ENCODE measurements around the gene ANKFN1.
A peak's percentile ranks its signal among the peaks of the same experiment; 100 is the strongest.

Gene ANKFN1

GRCh38 chr17:56489980-56490379, 336.7 kb downstream of the ANKFN1 start:
- in situ Hi-C loops (cut with MboI; ENCODE audit: low pct_unique_long_range_greater_than_20kb, low sequenced_read_pairs, unreplicated experiment) = no loop called here
- no peak for DNase-seq (ENCODE audit: low spot score)
- no peak for TF ChIP-seq CTCF (IDR thresholded peaks at IDR 0.05; ENCODE audit: extremely low read depth, insufficient read depth, missing control alignments)

GRCh38 chr17:56495556-56495955, 342.3 kb downstream of the ANKFN1 start:
- no peak for TF ChIP-seq CTCF (IDR thresholded peaks at IDR 0.05; ENCODE audit: extremely low read depth, insufficient read depth, missing control alignments)
- DNase-seq (ENCODE audit: low spot score) = no peak
- in situ Hi-C loops (cut with MboI; ENCODE audit: low pct_unique_long_range_greater_than_20kb, low sequenced_read_pairs, unreplicated experiment) = no loop called here

- in situ Hi-C loops (cut with MboI; ENCODE audit: low pct_unique_long_range_greater_than_20kb, low sequenced_read_pairs, unreplicated experiment) = no loop called here
- no peak for TF ChIP-seq CTCF (IDR thresholded peaks at IDR 0.05; ENCODE audit: extremely low read depth, insufficient read depth, missing control alignments)
- no peak for DNase-seq (ENCODE audit: low spot score)
Measured at GRCh38 chr17:56497132-56497531, 343.9 kb downstream of the ANKFN1 start.

GRCh38 chr17:56499799-56500388, 346.6 kb downstream of the ANKFN1 start:
- in situ Hi-C loops (cut with MboI; ENCODE audit: low pct_unique_long_range_greater_than_20kb, low sequenced_read_pairs, unreplicated experiment) = no loop called here
- peak; percentile 17 for TF ChIP-seq CTCF (IDR thresholded peaks at IDR 0.05; ENCODE audit: extremely low read depth, insufficient read depth, missing control alignments)
- DNase-seq (ENCODE audit: low spot score) = no peak

GRCh38 chr17:56502120-56502654, 348.9 kb downstream of the ANKFN1 start:
- in situ Hi-C loops (cut with MboI; ENCODE audit: low pct_unique_long_range_greater_than_20kb, low sequenced_read_pairs, unreplicated experiment) = no loop called here
- no peak for TF ChIP-seq CTCF (IDR thresholded peaks at IDR 0.05; ENCODE audit: extremely low read depth, insufficient read depth, missing control alignments)
- DNase-seq (ENCODE audit: low spot score) = no peak

- in situ Hi-C loops (cut with MboI; ENCODE audit: low pct_unique_long_range_greater_than_20kb, low sequenced_read_pairs, unreplicated experiment) = no loop called here
- no peak for DNase-seq (ENCODE audit: low spot score)
- TF ChIP-seq CTCF (IDR thresholded peaks at IDR 0.05; ENCODE audit: extremely low read depth, insufficient read depth, missing control alignments) = no peak
Measured at GRCh38 chr17:56505154-56505756, 352.0 kb downstream of the ANKFN1 start.

Data from GM13977 (cell line).